Astrocyte of the cerebellum (primary cell): Measurements from ENCODE around the gene LRCH1.

Source experiments
- DNase-seq: peaks from one replicate; pipeline ENCODE4 v3.0.0-alpha.2; 2011; ENCODE audit warnings: low read depth
- H3K4me3 ChIP-seq: 2 replicates; pipeline ENCODE4 v1.5.1; 2011; ENCODE audit warnings: mild to moderate bottlenecking, low read depth, low read length, moderate library complexity
- in situ Hi-C: cut with HindIII; loops from 2 replicates; pipeline ENCODE4 v1.10.0; 2017; ENCODE audit warnings: low sequenced_read_pairs
- TF ChIP-seq, protein P1 (sequence below): IDR thresholded peaks from 2 replicates; pipeline ENCODE4 v1.5.1; 2012; ENCODE audit warnings: low read length, low read depth, moderate library complexity, mild to moderate bottlenecking; ENCODE audit errors: missing control alignments

Gene LRCH1

DNA sequence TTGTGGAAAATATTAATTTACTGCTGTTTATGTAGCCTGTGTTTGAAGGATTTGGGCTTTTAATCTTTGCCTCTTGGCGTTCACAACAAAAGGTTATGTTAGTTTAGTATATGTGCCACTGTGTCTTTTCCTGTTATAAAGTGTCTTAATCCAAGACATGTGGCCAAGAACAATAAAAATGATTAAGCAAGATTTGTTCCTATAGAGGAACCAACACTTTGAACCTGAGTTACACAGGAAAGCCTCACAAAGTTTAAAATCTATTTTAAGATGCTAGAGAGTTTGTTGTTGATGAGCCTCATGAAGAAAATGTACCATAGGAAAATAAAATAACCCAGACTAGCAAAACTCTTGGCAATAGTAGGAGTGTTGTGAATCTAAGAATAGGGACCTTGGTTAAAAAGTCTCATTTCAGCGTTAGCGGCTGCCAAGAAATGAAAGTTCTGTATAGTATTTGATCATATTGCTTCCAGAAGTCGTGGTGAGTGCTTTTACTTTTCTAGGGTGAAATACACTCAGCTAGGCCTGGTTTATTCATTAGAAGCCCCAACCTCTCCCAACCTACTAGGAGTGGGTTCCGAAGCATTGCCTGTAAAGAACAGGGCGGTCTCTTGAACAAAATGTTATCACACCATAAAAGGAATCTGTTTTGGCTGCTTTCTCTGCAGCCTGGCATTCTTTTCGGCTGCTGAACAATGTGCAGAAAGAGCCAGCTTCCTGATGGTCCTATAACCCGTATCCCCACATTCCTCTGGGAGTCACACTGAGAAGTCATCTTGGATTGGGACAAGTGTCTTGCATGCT lies 102.6 kb downstream of the LRCH1 start:
- TF ChIP-seq, protein P1, sequence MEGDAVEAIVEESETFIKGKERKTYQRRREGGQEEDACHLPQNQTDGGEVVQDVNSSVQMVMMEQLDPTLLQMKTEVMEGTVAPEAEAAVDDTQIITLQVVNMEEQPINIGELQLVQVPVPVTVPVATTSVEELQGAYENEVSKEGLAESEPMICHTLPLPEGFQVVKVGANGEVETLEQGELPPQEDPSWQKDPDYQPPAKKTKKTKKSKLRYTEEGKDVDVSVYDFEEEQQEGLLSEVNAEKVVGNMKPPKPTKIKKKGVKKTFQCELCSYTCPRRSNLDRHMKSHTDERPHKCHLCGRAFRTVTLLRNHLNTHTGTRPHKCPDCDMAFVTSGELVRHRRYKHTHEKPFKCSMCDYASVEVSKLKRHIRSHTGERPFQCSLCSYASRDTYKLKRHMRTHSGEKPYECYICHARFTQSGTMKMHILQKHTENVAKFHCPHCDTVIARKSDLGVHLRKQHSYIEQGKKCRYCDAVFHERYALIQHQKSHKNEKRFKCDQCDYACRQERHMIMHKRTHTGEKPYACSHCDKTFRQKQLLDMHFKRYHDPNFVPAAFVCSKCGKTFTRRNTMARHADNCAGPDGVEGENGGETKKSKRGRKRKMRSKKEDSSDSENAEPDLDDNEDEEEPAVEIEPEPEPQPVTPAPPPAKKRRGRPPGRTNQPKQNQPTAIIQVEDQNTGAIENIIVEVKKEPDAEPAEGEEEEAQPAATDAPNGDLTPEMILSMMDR, result no peak
- DNase-seq, result no peak
- in situ Hi-C loops, result no loop called here
- no peak overlapping the region for H3K4me3 ChIP-seq

DNA sequence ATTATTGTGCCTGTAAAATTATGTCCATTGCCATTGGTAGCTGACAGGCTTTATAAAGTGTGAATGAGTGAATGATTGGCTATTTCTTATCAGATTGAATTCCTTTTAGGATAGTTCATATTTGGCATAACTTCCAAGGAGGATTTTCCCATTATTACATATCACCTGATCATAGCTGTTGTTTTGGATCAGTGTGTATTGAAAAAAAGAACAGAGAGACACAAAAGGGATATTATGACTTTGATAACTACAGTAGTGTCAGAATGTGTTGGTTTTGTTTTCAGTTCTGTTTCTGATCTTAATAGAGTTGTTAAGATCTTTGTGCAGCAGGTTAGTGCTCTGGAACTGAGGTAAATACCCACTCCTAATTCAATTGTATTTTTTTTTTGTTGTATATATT lies 103.8 kb downstream of the LRCH1 start:
- DNase-seq, result no peak
- H3K4me3 ChIP-seq, result no peak overlapping the region

DNA sequence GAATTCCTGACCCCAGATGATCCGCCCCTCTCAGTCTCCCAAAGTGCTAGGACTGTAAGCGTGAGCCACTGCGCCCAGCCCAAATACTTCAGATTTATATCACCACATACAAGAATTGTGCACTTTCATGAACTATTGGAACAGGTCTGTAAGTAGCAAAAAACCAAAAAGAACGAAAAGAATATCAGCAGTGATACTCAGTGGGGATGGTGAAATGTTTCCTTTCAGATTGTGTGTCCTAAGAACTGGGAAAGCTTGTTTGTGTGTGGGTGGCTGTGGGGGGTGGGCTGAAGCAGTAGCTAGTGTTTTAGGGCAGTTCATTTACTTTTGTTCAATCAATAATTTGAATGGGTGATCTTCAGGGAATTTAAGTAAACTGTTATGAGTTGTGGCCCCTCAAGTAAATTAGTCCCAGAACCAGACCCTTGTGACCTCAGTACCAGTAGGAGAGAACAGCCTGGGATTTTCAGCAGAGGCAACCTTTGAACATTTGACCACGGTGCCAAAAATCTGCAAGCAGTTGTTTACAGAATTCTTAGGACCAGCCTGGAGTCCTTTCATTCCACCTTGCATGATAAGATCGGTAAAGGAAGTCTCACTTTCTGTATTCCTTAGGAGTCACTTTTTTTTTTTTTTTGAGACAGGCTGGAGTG lies 106.6 kb downstream of the LRCH1 start:
- no peak for DNase-seq
- in situ Hi-C loops, result no loop called here
- TF ChIP-seq, protein P1, result no peak
- H3K4me3 ChIP-seq, result no peak overlapping the region

More for the DNA sequence above, 103.8 kb downstream of the LRCH1 start:
- in situ Hi-C loops, result no loop called here
- TF ChIP-seq, protein P1, result no peak

DNA sequence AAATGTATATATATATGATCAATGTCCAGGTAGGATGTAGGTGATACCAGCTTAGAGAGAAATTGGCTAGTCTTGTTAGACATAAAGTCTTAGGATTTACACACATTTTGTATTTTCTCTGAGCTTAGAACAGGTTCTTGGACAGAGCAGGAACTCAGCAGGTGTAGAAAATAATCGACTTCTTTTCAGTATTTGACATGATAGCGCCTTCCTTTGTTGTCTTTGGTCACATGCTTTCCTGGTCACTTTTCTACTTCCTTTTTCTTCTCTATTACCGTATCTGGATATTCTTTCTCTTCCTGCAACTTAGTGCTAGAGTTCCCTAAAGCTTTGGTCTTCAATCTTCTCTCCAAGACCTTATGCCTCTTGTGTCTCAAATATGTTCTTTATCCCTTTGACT lies 107.4 kb downstream of the LRCH1 start:
- no peak overlapping the region for H3K4me3 ChIP-seq
- DNase-seq, result no peak
- in situ Hi-C loops, result no loop called here
- TF ChIP-seq, protein P1, result no peak

DNA sequence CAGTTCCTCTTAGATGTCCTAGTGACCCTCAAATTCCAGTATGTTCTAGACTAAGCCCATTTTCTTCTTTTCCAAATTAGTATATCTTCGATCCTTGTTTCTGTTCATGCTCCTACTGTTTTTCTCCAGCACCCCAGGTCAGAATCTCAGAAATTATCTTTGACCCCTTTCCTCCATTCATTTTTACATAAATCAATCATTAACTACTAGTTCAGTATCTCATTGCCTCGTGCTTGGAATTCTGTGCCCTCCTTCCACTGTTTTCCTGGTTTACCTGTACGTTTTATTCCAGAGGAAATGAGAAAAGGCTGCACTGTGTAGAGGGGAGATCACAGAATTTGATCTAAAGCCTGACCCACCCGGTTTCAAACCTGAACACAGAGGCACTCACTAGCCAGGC lies 107.9 kb downstream of the LRCH1 start:
- in situ Hi-C loops, result no loop called here
- TF ChIP-seq, protein P1, result no peak
- DNase-seq, result no peak
- no peak overlapping the region for H3K4me3 ChIP-seq

DNA sequence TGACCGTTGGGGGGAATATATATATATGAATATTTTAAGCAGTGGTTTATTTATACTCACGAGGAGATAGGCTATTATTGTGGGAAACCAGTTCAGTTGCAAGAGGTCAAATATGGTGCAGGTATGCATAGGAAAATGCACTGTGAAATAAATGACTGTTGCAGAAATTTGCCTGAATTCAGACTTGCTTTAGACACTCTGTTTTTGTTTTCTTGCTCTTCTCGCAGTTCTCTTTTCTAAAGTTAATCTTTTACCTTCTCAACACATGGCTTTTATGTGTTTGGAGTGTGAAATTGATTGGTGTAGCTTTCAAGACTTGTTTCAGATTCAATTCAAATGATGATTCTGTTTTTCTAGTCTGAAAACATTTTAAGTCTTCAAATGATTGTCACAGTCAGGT lies 109.7 kb downstream of the LRCH1 start:
- DNase-seq, result no peak
- H3K4me3 ChIP-seq, result no peak overlapping the region
- TF ChIP-seq, protein P1, result no peak
- in situ Hi-C loops, result no loop called here
